DMS 273 (cell line): ENCODE measurements around the gene HCAR3.
"Not testable (repeated sequence)": the region's sequence is repeated elsewhere in the genome, so short reads cannot be mapped to it uniquely, and the experiment has no call there.

Source experiments
- DNase-seq: peaks from one replicate; lab custom pipeline; 2025; ENCODE audit not compliant: unreplicated experiment; lab: John Stamatoyannopoulos, UW

The HCAR3 gene

DNA sequence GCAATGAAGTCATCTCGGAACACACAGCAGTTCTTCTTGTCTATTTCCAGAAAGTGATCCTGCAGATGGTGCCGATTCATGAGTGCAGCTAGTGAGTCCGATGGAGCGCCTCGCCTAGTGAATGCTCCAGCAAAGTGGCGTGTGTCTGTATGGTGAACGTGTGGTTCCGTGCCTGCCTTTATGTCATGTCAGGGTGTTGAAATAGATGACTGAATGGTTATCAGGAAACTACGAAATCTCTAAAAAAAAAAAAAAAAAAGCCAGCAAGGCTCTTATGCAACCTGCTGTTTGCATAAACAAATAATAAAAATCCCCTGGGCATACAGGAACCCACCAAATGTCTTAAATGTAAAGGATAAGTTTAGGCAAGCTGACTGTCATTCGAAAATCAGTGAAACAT lies at the start of gene HCAR3:
HCAR3 (minus strand) TSS at position 154 of the 400 bp plus-strand sequence; CDS start at position 80, 74 bp downstream.
- DNase-seq, result not testable (repeated sequence)

DNA sequence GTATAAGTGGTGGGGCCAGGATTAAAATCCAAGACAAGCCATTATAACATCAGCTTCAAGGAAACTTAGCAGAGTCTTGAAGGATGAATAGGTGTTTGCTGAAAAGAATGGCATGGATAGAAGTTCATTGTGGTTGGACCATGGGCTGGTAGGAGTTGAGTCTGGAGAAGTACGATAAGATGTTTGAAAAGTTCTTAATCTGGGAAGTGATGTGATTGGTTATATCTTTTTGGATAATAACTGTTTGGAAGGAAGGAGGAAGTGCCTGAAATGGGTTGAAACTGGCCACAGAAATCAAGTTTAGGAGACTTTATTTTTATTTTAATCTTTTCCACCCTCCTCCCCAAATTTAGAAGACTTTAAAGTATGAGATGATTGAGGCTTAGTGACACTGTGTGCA lies 41.0 kb upstream of the HCAR3 start:
- no peak for DNase-seq

GRCh38 chr12:122754790-122755189 lies 38.2 kb upstream of the HCAR3 start:
- DNase-seq, result no peak

GRCh38 chr12:122753319-122753650 lies 36.7 kb upstream of the HCAR3 start:
- no peak for DNase-seq

GRCh38 chr12:122752464-122753318 lies 36.1 kb upstream of the HCAR3 start, which contains the start of gene DENR:
TSS of gene DENR (plus strand) at chr12:122752824. CDS start at chr12:122753702, 878 bp downstream.
- DNase-seq, result peak; percentile 98

DNA sequence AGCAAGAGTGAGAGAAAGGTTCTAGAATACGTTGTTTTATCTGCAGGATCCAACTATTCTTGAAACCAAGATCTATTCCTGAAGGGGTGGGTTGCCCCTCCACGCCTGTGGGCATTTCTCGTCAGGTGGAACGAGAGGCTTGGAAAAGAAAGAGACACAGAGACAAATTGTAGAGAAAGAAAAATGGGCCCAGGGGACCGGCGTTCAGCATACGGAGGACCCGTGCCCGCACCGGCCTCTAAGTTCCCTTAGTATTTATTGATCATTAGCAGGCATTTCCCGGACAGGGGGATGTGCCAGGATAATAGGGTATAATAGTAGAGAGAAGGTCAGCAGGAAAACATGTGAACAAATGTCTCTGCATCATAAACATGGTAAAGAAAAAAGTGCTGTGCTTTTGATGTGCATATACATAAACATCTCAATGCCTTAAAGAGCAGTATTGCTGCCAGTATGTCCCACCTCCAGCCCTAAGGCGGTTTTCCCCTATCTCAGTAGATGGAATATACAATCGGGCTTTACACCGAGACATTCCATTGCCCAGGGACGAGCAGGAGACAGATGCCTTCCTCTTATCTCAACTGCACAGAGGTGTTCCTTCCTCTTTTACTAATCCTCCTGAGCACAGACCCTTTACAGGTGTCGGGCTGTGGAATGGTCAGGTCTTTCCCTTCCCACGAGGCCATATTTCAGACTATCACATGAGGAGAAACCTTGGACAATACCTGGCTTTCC lies 34.3 kb upstream of the HCAR3 start:
- DNase-seq, result not testable (repeated sequence)

GRCh38 chr12:122749569-122750332 lies 33.1 kb upstream of the HCAR3 start:
- no peak for DNase-seq

DNA sequence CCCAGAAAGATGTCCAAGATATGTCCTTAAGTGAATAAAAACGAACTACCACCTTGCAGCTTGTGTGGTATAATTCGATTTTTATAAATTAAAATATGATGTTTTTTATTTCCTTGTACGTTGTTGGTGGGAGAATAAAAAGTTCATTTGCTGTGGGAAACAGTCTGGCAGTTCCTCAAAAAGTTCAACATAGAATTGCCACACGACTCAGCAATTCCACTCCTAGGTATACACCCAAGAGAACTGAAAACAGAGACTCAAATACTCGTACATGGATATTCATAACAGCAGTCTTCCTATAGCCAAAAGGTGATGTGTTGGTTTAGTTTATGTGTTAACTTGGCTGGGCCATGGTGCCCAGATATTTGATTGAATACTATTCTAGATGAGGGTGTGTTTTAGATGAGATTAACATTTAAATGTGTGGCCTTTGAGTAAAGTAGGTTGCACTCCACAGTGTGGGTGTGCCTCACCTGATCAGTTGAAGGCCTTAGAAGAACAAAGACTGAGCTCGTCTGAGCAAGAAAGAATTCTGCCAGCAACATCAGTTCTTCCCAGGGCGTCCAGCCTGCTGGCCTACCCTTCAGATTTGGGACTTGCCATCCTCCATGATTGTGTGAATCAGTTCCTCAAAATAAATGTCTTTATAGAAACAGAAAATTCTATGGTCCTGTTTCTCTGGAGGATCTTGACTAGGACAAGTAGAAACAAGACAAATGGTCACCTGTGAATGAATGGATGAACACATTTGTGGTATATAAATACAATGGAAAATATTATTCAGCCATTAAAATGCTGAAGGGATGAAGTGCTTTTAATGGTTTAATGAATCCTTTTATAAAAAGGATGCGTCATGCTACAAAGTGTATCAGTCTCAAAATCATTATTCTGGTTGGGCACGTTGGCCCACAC lies 30.9 kb upstream of the HCAR3 start:
- no peak for DNase-seq

GRCh38 chr12:122743895-122744525 lies 27.4 kb upstream of the HCAR3 start:
- DNase-seq, result no peak

DNA sequence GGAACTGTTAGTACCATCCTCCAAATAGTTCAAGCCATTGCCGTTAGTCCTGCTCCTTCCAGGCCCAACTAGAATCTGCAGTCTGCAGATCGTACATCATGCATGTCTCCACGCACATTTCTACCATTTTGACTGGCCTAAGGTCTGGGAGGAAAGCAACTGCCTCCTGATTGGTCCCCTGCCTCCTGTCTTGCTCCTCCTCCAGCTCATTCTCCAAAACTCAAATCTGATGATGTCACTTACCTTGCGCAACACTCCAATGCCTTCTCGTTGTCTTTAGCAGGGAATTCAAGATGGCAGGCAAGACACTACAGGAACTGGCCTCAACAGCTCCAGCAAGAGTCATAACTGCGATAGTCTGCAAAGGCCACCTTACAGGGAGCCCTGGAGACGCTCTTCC lies 23.7 kb upstream of the HCAR3 start:
- no peak for DNase-seq

DNA sequence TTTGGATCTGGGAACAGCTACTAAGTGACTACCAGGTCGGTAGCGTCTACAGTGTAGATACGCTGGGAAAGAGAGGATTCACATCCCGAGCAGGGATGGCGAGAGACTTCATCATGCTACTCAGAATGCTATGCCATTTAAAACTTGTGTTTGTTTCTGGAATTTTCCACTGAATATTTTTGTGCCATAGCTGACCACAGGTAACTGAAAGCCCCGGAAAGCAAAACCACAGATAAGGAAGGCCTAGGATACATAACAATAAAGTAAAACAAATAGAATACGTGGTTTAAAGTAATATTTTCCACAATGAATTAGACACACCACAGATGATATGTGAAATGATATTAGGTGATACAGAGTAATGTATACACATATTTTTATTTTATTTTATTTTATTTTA lies 22.0 kb upstream of the HCAR3 start:
- DNase-seq, result no peak

- no peak for DNase-seq
Observed at GRCh38 chr12:122732611-122733010, 16.0 kb upstream of the HCAR3 start.

DNA sequence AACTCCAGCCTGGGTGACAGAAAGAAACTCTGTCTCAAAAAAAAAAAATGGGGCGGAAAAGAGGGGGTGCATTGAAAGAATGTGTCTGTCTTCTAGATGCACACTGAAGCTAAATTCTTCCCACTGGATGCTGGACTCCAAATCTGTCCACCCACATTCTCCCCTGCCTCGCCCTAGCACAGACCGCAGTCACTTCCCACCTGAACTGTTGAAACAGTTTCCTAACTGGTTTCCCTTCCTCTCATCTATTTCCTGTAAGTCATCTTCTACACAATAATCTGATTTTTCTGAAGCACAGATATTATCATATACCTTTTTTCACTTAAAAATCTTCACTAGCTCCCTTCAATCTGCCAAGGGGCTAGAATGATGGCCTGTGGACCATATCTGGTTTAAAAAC lies 15.6 kb upstream of the HCAR3 start:
- DNase-seq, result no peak

- peak; percentile 13 for DNase-seq
Observed at GRCh38 chr12:122730215-122731014, 13.8 kb upstream of the HCAR3 start, which contains the start of gene HCAR1. TSS of gene HCAR1 (minus strand) at chr12:122730844. CDS start at chr12:122730339, 505 bp downstream.

- DNase-seq, result no peak
Observed at GRCh38 chr12:122729583-122730214, 13.1 kb upstream of the HCAR3 start.

- DNase-seq, result no peak
Observed at GRCh38 chr12:122726080-122726558, 9.5 kb upstream of the HCAR3 start.

GRCh38 chr12:122725452-122726079 lies 9.0 kb upstream of the HCAR3 start:
- no peak for DNase-seq
